Esophagus (tissue), 2 donors: ENCODE data around the gene PIAS3. TPM values are rescaled to one million over a fixed set of nuclear protein-coding genes. Genes with fewer than 3 reads are reported as not detected.
A peak's percentile ranks its signal among the peaks of the same experiment; 100 is the strongest.

Experiments
- H3K27ac ChIP-seq, 2 donors: one replicate each; pipeline ENCODE4 v1.5.1; 2013; ENCODE audit warnings: low read depth in 2 of 2, mild to moderate bottlenecking in 2 of 2, inconsistent platforms in 1 of 2, low read length in 1 of 2, moderate library complexity in 1 of 2
- H3K27me3 ChIP-seq, 2 donors: one replicate each; pipeline ENCODE4 v1.6.1; 2013; ENCODE audit warnings: low read length in 2 of 2, control low read depth in 1 of 2, mild to moderate bottlenecking in 1 of 2; ENCODE audit not compliant: insufficient read depth in 2 of 2, control insufficient read depth in 1 of 2
- H3K36me3 ChIP-seq, 2 donors: one replicate each; pipeline ENCODE4 v1.6.1; 2013; ENCODE audit warnings: low read length in 1 of 2; ENCODE audit not compliant: control insufficient read depth in 2 of 2, insufficient read depth in 2 of 2
- H3K4me1 ChIP-seq, 2 donors: one replicate each; pipeline ENCODE4 v1.6.1; 2013; ENCODE audit warnings: low read length in 1 of 2; ENCODE audit not compliant: control insufficient read depth in 2 of 2, insufficient read depth in 2 of 2
- H3K4me3 ChIP-seq, 2 donors: one replicate each; pipeline ENCODE4 v1.5.1; 2013; ENCODE audit warnings: low read length in 2 of 2, mild to moderate bottlenecking in 2 of 2, low read depth in 1 of 2, moderate library complexity in 1 of 2
- H3K9me3 ChIP-seq, 2 donors: one replicate each; pipeline ENCODE4 v1.6.1; 2013; ENCODE audit warnings: mild to moderate bottlenecking in 2 of 2, low read depth in 1 of 2, low read length in 1 of 2, moderate library complexity in 1 of 2; ENCODE audit not compliant: control insufficient read depth in 2 of 2, insufficient read depth in 1 of 2
- WGBS, 2 donors: extraction: QIAGEN DNeasy Blood & Tissue Kit; methylation state at CpG; one replicate each; pipeline ENCODE4 v1.1.7; 2013; 5-methylcytosine and 5-hydroxymethylcytosine counted together
- polyA plus RNA-seq, 2 donors: library from polyadenylated mRNA; stranded (reverse); fragments of 200-250 nt; gene quantifications; one replicate each; pipeline ENCODE4 v1.2.3, GENCODE V29; 2013
- donor health status: healthy with polysubstance abuse.
- donor health status: Bipolar disorder and iron deficiency.

PIAS3 gene
- polyA plus RNA-seq, 2 donors, result 29.8 to 43.6 TPM

DNA sequence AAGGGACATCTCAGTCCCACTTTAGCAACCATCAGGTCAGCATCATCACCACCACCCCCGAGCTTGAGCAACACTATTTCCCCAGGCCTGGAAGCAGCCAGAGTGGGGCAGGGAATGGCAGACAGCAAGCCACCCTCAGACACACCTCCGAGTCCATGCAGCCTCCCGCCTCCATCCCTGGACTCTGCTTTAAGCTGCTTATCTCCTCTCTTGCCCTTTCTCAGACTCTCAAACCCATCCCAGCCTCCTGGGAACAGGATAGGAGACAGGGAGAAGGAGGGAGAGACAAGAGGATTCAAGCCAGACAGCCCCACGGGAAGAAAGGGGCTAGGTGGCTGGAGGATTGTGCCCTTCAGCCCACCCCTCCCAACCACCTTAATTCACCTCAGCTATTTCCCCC lies 1.7 kb downstream of the PIAS3 start:
- 81 to 91% methylated on average over 4 of the region's 4 CpGs for WGBS, 2 donors
- Histone ChIP-seq H3K4me1 (peaks cover 0 to 4% of the 10 kb centered on the region in 2 donors), H3K36me3 (peaks cover 11 to 26% of the 10 kb centered on the region in 2 donors), H3K4me3 (no peak overlapping the region), H3K27ac (no peak overlapping the region), H3K9me3 (no peaks in the 10 kb centered on the region), H3K27me3 (no peaks in the 10 kb centered on the region)

DNA sequence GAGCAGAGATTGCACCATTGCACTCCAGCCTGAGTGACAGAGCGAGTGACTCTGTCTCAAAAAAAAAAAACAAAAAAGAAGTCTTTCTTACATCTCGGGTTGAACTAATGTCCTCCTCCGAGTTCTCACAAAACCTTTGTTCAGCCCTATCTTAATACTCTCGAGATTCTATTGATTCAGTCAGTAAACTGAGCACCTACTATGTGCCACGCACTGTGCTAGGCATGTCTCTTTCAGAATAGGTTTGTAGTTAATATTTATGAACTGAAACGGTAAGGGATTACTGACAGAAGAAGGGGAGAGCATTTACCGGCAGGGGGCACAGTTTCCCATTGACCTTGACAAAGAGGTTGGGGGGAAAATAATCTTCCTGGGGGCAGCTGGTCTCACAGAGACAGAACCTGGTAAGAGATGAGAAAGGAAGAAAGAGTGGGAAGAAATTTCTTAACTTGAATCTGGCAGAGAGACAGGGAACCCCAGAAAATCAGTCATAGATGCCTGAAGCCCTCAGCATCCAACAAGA lies 3.4 kb downstream of the PIAS3 start:
- Histone ChIP-seq H3K9me3 (no peaks in the 10 kb centered on the region), H3K27me3 (no peaks in the 10 kb centered on the region), H3K36me3 (peaks cover 15 to 31% of the 10 kb centered on the region in 2 donors), H3K4me1 (peaks cover 0 to 4% of the 10 kb centered on the region in 2 donors), H3K27ac (no peak overlapping the region), H3K4me3 (no peak overlapping the region)
- 82 to 87% methylated on average over 7 of the region's 7 CpGs for WGBS, 2 donors

DNA sequence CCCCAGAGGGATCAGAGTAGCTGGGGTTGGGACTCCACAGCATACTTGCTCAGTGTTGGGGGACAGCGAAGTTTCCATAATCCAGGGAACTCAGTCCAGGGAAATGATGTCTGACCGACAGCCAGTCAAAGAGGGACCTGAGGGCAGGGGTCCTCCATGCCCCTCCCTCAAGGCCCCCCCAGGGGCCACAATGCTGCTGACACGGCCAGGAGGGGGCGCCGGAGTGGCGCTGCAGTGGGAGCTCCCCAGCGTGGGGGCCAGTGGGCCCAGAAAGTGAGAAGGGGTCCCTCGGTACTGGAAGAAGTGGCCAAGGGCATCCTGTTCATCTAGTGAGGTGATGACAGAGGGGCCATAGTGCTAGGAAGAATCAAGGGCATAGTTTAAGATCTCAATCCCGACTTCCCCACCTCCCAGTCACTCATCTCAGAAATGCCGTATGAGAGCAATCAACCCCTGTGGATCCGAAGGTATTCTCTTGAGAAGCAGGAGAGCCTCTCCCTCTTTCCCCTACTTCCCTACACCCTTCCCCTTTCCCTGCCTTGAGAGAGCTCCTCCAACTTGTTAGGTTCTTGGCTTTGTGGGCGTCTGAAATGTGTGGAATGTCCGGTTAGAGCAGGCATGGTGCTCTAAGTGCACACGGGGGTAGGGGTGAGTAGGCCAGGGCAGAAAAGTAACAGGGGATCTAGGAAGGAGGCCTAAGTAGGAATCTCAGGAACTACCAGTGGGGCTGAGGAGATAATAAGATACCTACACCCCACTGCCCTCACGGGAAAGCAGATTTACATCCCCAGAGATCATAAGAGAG lies 9.3 kb downstream of the PIAS3 start:
- no peaks in the 10 kb centered on the region for H3K27me3 ChIP-seq
- no peaks in the 10 kb centered on the region for H3K9me3 ChIP-seq
- H3K4me1 ChIP-seq, result peaks cover 3 to 6% of the 10 kb centered on the region in 2 donors
- 78 to 83% methylated on average over 15 of the region's 15 CpGs for WGBS, 2 donors
- H3K36me3 ChIP-seq, result peaks cover 17 to 47% of the 10 kb centered on the region in 2 donors
- H3K27ac ChIP-seq, result no peak overlapping the region
- no peak overlapping the region for H3K4me3 ChIP-seq

DNA sequence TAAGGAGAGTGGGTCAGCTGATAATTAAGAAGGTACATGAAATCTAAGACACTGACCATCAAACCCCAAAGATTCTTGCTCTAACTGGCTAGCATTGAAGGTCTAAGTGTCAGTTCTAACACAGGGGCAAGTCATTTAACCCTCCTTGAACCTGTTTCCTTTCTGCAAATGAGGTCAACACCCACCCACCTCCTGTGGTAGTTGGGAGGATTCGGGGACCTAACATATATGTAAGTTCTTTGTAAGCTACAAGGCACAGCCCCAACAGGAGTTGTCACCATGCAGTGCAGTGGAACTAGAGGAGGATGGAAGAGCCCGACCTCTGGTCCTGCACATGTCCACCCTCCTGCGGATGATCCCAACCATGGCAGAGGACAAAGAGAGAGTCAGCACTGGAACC lies 11.1 kb downstream of the PIAS3 start:
- WGBS, 2 donors, result 69 to 79% methylated on average over 3 of the region's 3 CpGs
- no peaks in the 10 kb centered on the region for H3K9me3 ChIP-seq

DNA sequence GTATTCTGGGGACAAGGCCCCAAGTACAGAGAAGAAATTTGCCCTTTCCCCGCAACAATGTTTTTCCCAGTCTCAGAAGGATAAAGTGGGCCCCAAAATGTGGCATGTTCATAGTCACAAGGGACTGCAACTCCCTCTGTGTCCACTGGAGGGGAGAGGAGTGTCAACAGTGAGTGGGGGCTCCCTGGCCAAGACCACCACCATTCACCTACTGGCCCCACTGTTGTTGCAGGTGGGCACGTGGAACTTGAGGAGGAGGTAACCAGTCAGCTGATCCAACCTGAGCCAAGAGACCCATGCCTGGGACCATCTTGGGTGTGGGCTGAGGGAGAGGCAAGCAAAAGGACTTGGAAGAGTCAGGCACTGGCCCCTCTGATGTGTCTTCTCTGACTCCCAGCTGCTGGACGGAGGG lies 12.7 kb downstream of the PIAS3 start:
- Histone ChIP-seq H3K27me3 (no peaks in the 10 kb centered on the region), H3K9me3 (no peaks in the 10 kb centered on the region), H3K36me3 (peaks cover 15 to 43% of the 10 kb centered on the region in 2 donors), H3K4me1 (peaks cover 3 to 6% of the 10 kb centered on the region in 2 donors), H3K27ac (peak overlapping the region; percentile 66 to 71), H3K4me3 (peak overlapping the region; percentile 43 to 69)
- WGBS, 2 donors, result 71 to 72% methylated on average over 3 of the region's 3 CpGs

More for the DNA sequence above, 11.1 kb downstream of the PIAS3 start:
- no peak overlapping the region for H3K27ac ChIP-seq
- H3K36me3 ChIP-seq, result peaks cover 11 to 39% of the 10 kb centered on the region in 2 donors
- no peak overlapping the region for H3K4me3 ChIP-seq
- H3K4me1 ChIP-seq, result peaks cover 3 to 6% of the 10 kb centered on the region in 2 donors
- no peaks in the 10 kb centered on the region for H3K27me3 ChIP-seq

DNA sequence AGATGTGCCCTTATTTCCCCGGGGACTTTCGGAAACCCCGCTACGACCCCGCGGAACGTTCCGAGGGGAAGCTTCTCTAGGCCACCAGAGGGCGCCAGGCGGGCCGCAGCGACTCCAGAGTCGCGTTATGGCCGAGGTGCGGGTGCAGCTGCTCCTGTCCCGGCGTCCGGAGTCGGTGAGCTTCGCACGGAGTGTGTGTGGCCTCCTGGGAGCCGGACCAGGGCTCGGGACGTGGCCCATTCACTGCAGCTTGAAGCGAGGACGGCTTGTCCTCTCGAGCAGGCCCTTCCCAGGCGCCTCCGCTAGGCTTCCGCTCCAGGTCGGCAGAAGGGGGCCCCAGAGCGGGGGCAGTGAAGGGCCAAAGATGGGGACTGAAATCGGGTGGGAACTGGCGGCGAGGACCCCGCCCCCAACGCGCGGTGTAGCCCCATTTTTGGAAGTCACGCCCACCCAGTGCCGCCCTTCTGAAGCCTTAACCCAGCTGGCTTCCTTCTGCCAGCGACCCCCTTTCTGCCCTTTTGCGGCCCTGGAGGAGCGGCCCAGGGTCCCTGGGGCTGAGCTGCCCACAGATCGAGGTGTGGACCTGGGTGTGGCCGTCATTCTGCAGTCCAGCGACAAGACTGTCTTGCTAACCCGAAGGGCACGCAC lies 13.2 kb downstream of the PIAS3 start, which contains the start of gene NUDT17:
NUDT17 (plus strand) TSS at position 117 of the 648 bp plus-strand sequence; CDS start at position 128, 11 bp downstream.
- WGBS, 2 donors, result 1 to 2% methylated on average over 49 to 50 of the region's 50 CpGs
- Histone ChIP-seq H3K4me1 (peaks cover 3 to 6% of the 10 kb centered on the region in 2 donors), H3K27me3 (no peaks in the 10 kb centered on the region), H3K4me3 (peak within 1 kb of the TSS; percentile 43 to 69), H3K36me3 (peaks cover 15 to 40% of the 10 kb centered on the region in 2 donors), H3K27ac (peak within 1 kb of the TSS; percentile 66 to 71), H3K9me3 (no peaks in the 10 kb centered on the region)

DNA sequence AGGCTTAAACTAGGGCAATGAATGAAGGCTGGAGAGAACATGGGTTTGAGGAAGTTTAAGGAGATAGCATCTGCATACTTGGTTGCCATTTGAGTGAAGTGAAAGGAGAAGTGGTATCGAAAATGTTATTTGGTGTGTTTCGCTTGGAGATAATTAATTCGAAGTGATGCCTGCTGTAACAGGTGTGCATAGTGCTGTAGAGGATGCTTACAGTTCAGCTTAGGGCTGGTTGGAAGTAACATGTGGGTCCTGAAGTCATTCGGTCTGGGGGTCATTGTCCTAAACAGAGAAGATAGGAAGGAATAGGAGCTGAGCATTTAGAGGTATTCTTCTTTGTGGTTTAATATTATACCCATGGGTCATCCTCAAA lies 13.8 kb downstream of the PIAS3 start:
- Histone ChIP-seq H3K4me3 (peak overlapping the region; percentile 43 to 69), H3K9me3 (no peaks in the 10 kb centered on the region), H3K27ac (no peak overlapping the region), H3K36me3 (peaks cover 12 to 35% of the 10 kb centered on the region in 2 donors), H3K27me3 (no peaks in the 10 kb centered on the region), H3K4me1 (peaks cover 3 to 6% of the 10 kb centered on the region in 2 donors)
- 10 to 14% methylated on average over 4 of the region's 4 CpGs for WGBS, 2 donors

DNA sequence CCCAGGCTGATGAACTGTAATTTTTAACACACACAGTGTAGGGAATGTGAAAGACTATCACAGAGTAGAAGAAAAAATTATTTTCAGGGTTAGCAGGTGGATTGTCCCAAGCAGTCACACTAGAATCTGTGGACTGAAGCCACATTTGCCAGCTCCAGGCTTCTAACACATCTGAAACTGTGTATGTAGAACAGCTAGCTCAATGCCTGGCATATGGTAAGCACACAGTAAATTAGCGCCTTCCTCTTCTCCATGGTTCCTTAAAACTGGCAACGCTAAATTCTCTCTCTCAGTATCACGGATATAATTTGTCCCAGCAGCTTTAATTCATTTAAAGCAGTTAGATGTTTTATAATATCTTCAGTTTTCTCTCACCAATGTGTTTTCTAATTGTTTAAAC lies 15.8 kb downstream of the PIAS3 start:
- Histone ChIP-seq H3K36me3 (peaks cover 10 to 32% of the 10 kb centered on the region in 2 donors), H3K4me1 (peaks cover 3 to 6% of the 10 kb centered on the region in 2 donors), H3K27me3 (no peaks in the 10 kb centered on the region), H3K27ac (no peak overlapping the region), H3K9me3 (no peaks in the 10 kb centered on the region), H3K4me3 (no peak overlapping the region)
- WGBS, 2 donors, result 89 to 93% methylated on average over 3 of the region's 3 CpGs

DNA sequence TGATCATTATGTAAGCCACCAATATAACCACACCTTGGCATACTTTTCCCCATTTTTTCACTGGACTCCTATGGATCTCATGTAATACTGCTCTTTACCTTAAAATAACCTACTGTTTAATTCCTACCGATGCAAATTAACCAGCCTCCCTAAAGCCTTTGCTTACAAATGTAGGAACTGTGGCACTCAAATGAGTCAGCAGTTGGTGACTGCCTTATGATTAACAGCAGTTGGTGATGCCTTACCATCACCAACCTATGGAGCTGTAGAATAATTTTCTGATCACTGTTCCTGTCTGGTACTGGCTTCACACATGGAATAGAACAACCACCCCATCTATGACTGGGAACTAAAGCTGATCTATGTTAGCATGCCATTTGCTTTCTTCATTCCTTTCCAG lies 21.2 kb downstream of the PIAS3 start:
- H3K4me3 ChIP-seq, result no peak overlapping the region
- H3K27ac ChIP-seq, result no peak overlapping the region
- 90 to 95% methylated on average over 1 of the region's 1 CpG for WGBS, 2 donors
- no peaks in the 10 kb centered on the region for H3K27me3 ChIP-seq
- peaks cover 23 to 29% of the 10 kb centered on the region in 2 donors for H3K36me3 ChIP-seq
- no peaks in the 10 kb centered on the region for H3K4me1 ChIP-seq
- no peaks in the 10 kb centered on the region for H3K9me3 ChIP-seq
